Neuronal stem cell (in vitro differentiated cells): Measurements from ENCODE around the gene OR2AT4.

Source experiments
- DNase-seq: peaks from one replicate; pipeline ENCODE4 v3.0.0-alpha.2; 2013; ENCODE audit warnings: low spot score
- H2AFZ ChIP-seq: one replicate; pipeline ENCODE4 v1.6.1; 2013; ENCODE audit warnings: mild to moderate bottlenecking, low read length, inconsistent platforms
- H2AK5ac ChIP-seq: 2 replicates; pipeline ENCODE4 v1.6.1; 2013; ENCODE audit warnings: low read depth, mild to moderate bottlenecking, inconsistent platforms, low read length, moderate library complexity, mixed read lengths
- H2BK120ac ChIP-seq: 2 replicates; pipeline ENCODE4 v1.6.1; 2013; ENCODE audit warnings: low read depth, mild to moderate bottlenecking, inconsistent platforms, low read length, moderate library complexity, mixed read lengths
- H2BK12ac ChIP-seq: one replicate; pipeline ENCODE4 v1.6.1; 2013; ENCODE audit warnings: low read length, inconsistent platforms
- H2BK15ac ChIP-seq: 2 replicates; pipeline ENCODE4 v1.6.1; 2013; ENCODE audit warnings: mild to moderate bottlenecking, low read length, inconsistent platforms, mixed read lengths
- H2BK5ac ChIP-seq: one replicate; pipeline ENCODE4 v1.6.1; 2013; ENCODE audit warnings: inconsistent platforms, mild to moderate bottlenecking, low read length, moderate library complexity
- H3K14ac ChIP-seq: one replicate; pipeline ENCODE4 v1.6.1; 2013; ENCODE audit warnings: low read length, inconsistent platforms
- H3K18ac ChIP-seq: 2 replicates; pipeline ENCODE4 v1.6.1; 2013; ENCODE audit warnings: low read length, inconsistent platforms
- H3K23ac ChIP-seq: 2 replicates; pipeline ENCODE4 v1.6.1; 2013; ENCODE audit warnings: low read depth, mild to moderate bottlenecking, mixed read lengths, low read length, inconsistent platforms; ENCODE audit not compliant: poor library complexity
- H3K27ac ChIP-seq: replicated peaks from 3 replicates; pipeline ENCODE4 v1.5.1; 2013; ENCODE audit warnings: low read length, inconsistent platforms
- H3K27me3 ChIP-seq, 3 experiments: 2 replicates each; pipeline ENCODE4 v1.6.1; 2013; ENCODE audit warnings: low read length in 3 of 3, mild to moderate bottlenecking in 2 of 3, inconsistent platforms in 1 of 3, low read depth in 1 of 3, mixed read lengths in 1 of 3, moderate library complexity in 1 of 3; ENCODE audit not compliant: control insufficient read depth in 3 of 3, insufficient read depth in 3 of 3
- H3K36me3 ChIP-seq, 2 donors: replicated peaks in 1 of 2; 2 replicates each; pipeline ENCODE4 v1.6.1; 2013; ENCODE audit warnings: low read length in 2 of 2; ENCODE audit not compliant: control insufficient read depth in 2 of 2, insufficient read depth in 2 of 2
- H3K4ac ChIP-seq: 2 replicates; pipeline ENCODE4 v1.6.1; 2013; ENCODE audit warnings: inconsistent platforms, mild to moderate bottlenecking, low read length, moderate library complexity
- H3K4me1 ChIP-seq, 2 donors: 1 replicate in 1 of 2; 2 replicates in 1 of 2; pipeline ENCODE4 v1.6.1; 2013; ENCODE audit warnings: low read length in 2 of 2, low read depth in 1 of 2; ENCODE audit not compliant: control insufficient read depth in 2 of 2, insufficient read depth in 1 of 2
- H3K4me2 ChIP-seq: one replicate; pipeline ENCODE4 v1.6.1; 2013; ENCODE audit warnings: mild to moderate bottlenecking, low read length, inconsistent platforms; ENCODE audit not compliant: insufficient read depth, poor library complexity, severe bottlenecking
- H3K4me3 ChIP-seq, 2 donors: 2 replicates each; pipeline ENCODE4 v1.5.1; 2013; ENCODE audit warnings: low read length in 2 of 2, mild to moderate bottlenecking in 2 of 2, inconsistent platforms in 1 of 2, moderate library complexity in 1 of 2
- H3K79me1 ChIP-seq: one replicate; pipeline ENCODE4 v1.6.1; 2013; ENCODE audit warnings: low read depth, mild to moderate bottlenecking, inconsistent platforms, low read length, moderate library complexity
- H3K9ac ChIP-seq: one replicate; pipeline ENCODE4 v1.6.1; 2013; ENCODE audit warnings: mild to moderate bottlenecking, low read depth, low read length, inconsistent platforms; ENCODE audit not compliant: poor library complexity
- H3K9me3 ChIP-seq, 2 donors: replicated peaks in 1 of 2; 2 replicates each; pipeline versions ENCODE3 to v1.6.1; 2013; ENCODE audit warnings: low read length in 2 of 2, mild to moderate bottlenecking in 2 of 2, inconsistent platforms in 1 of 2, low read depth in 1 of 2, mixed read lengths in 1 of 2, moderate library complexity in 1 of 2; ENCODE audit not compliant: control insufficient read depth in 2 of 2, insufficient read depth in 1 of 2
- H4K8ac ChIP-seq: one replicate; pipeline ENCODE4 v1.6.1; 2013; ENCODE audit warnings: low read depth, mild to moderate bottlenecking, inconsistent platforms, low read length, moderate library complexity
- H4K91ac ChIP-seq: one replicate; pipeline ENCODE4 v1.6.1; 2013; ENCODE audit warnings: low read length, low read depth, mild to moderate bottlenecking, inconsistent platforms; ENCODE audit not compliant: poor library complexity
- WGBS, 2 donors: extraction: QIAGEN DNeasy Blood & Tissue Kit; methylation state at CpG; one replicate each; pipeline ENCODE4 v1.1.7; 2013; ENCODE audit warnings: missing lambda C conversion rate in 2 of 2, mixed read lengths in 1 of 2; ENCODE audit not compliant: insufficient read length in 2 of 2, insufficient replicate concordance in 1 of 2; ENCODE audit errors: extremely low coverage in 2 of 2; 5-methylcytosine and 5-hydroxymethylcytosine counted together

OR2AT4 gene

DNA sequence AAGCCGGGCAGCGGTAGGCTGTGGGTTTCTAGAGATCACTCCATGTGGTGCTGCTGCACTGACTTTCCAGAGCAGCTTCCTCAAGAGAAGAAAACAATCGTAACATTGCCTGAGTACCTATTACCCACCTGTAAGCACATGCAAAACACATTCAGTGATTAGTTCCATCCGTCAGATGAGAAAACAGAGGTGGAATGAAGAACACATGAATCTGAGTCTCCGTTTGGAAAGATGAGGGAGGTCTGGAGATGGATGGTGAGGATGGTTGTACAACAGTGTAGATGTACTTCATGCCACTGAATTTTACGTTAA is 46.7 kb upstream of the OR2AT4 start:
- no peak overlapping the region for H4K91ac ChIP-seq
- H3K14ac ChIP-seq, result no peak overlapping the region
- no peak overlapping the region for H3K18ac ChIP-seq
- H2AFZ ChIP-seq, result peak overlapping the region; percentile 78
- no peaks in the 10 kb centered on the region for H3K4me1 ChIP-seq
- H2BK5ac ChIP-seq, result no peak overlapping the region
- DNase-seq, result no peak
- no peak overlapping the region for H2BK15ac ChIP-seq
- no peak overlapping the region for H3K9ac ChIP-seq
- no peak overlapping the region for H3K4ac ChIP-seq
- no peak overlapping the region for H4K8ac ChIP-seq
- H3K4me2 ChIP-seq, result no peak overlapping the region
- H3K9me3 ChIP-seq, result no peaks in the 10 kb centered on the region
- no CpG with 5 or more reads among the region's 6 CpGs for WGBS, 2 donors
- H3K79me1 ChIP-seq, result no peaks in the 10 kb centered on the region
- H2BK120ac ChIP-seq, result no peak overlapping the region
- no peak overlapping the region for H2AK5ac ChIP-seq
- H2BK12ac ChIP-seq, result no peak overlapping the region
- H3K27ac ChIP-seq, result no peak overlapping the region
- no peak overlapping the region for H3K4me3 ChIP-seq
- H3K27me3 ChIP-seq, result no peaks in the 10 kb centered on the region
- no peak overlapping the region for H3K23ac ChIP-seq
- H3K36me3 ChIP-seq, result no peaks in the 10 kb centered on the region

DNA sequence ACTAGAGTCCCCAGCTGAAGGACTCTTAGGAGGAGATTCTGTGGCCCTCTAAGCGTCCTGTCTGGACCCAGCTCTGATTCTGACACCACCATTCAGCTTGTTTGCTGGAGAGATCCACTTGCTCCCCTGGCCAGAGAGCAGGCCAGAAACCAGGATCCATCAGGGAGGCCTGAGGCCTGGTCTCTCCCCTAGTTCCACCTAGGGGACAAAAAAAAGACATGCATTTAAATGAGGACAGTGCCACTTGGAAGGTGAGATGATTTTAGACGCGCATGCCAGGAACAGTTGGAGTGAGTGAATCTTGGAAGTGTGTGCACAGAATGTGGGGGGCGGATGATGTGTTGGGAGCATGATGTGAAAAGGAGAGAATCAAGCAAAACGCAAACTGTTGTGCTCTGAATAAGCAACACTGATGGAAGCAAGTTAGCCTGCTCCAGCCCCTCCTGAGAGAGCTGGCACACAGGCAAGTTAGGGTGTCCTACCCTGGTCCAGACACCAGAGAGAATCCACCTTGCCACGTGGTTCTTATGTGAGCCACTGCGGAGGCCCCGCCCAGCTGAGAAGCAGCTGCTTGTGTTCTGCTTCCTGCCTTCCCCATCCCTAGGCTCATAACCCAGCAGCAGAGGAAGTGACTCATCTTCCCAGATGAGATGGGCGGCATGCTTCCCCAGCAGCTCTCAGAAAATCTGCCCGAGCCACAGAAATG is 46.2 kb upstream of the OR2AT4 start:
- Histone ChIP-seq H2AFZ (peak overlapping the region; percentile 78), H3K27ac (no peak overlapping the region), H3K9ac (no peak overlapping the region), H3K14ac (no peak overlapping the region), H3K4me2 (no peak overlapping the region), H3K18ac (no peak overlapping the region), H2BK12ac (no peak overlapping the region), H3K36me3 (no peaks in the 10 kb centered on the region), H3K79me1 (no peaks in the 10 kb centered on the region), H4K8ac (no peak overlapping the region), H3K9me3 (no peaks in the 10 kb centered on the region), H2BK15ac (no peak overlapping the region), H2BK5ac (no peak overlapping the region), H2AK5ac (no peak overlapping the region), H3K4ac (no peak overlapping the region), H3K23ac (no peak overlapping the region), H3K27me3 (no peaks in the 10 kb centered on the region), H3K4me1 (no peaks in the 10 kb centered on the region), H3K4me3 (no peak overlapping the region), H4K91ac (no peak overlapping the region), H2BK120ac (no peak overlapping the region)
- no peak for DNase-seq
- no CpG with 5 or more reads among the region's 10 CpGs for WGBS, 2 donors

DNA sequence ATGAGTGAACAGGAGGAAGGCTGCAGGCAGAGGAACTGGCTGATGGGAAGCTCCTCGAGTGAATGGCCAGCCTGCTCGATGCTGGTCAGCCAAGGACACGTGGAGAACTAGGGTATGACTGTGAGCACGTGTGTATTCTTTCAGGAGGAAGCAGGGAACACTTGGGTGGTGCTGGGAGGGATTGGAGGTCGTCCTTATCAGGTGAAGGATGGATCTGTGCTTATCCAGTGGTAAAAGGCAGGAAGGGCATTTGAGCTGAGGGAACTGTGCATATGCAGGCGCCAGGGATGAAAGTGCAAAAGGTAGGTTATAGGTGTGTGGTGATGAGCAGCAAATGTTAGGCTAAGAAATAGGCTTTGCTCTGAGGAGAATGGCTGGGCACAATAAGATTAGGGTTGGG is 44.5 kb upstream of the OR2AT4 start:
- Histone ChIP-seq H3K9me3 (no peaks in the 10 kb centered on the region), H4K91ac (no peak overlapping the region), H2AFZ (no peak overlapping the region), H3K4me2 (no peak overlapping the region), H3K4me1 (no peaks in the 10 kb centered on the region), H2AK5ac (no peak overlapping the region), H3K9ac (no peak overlapping the region), H2BK12ac (no peak overlapping the region), H3K18ac (no peak overlapping the region), H2BK5ac (no peak overlapping the region), H3K79me1 (no peaks in the 10 kb centered on the region), H3K14ac (no peak overlapping the region), H3K27me3 (no peaks in the 10 kb centered on the region), H4K8ac (no peak overlapping the region), H3K4me3 (no peak overlapping the region), H3K23ac (no peak overlapping the region), H2BK120ac (no peak overlapping the region), H3K4ac (no peak overlapping the region), H2BK15ac (no peak overlapping the region), H3K27ac (no peak overlapping the region), H3K36me3 (no peaks in the 10 kb centered on the region)
- no CpG with 5 or more reads among the region's 6 CpGs for WGBS, 2 donors
- no peak for DNase-seq

DNA sequence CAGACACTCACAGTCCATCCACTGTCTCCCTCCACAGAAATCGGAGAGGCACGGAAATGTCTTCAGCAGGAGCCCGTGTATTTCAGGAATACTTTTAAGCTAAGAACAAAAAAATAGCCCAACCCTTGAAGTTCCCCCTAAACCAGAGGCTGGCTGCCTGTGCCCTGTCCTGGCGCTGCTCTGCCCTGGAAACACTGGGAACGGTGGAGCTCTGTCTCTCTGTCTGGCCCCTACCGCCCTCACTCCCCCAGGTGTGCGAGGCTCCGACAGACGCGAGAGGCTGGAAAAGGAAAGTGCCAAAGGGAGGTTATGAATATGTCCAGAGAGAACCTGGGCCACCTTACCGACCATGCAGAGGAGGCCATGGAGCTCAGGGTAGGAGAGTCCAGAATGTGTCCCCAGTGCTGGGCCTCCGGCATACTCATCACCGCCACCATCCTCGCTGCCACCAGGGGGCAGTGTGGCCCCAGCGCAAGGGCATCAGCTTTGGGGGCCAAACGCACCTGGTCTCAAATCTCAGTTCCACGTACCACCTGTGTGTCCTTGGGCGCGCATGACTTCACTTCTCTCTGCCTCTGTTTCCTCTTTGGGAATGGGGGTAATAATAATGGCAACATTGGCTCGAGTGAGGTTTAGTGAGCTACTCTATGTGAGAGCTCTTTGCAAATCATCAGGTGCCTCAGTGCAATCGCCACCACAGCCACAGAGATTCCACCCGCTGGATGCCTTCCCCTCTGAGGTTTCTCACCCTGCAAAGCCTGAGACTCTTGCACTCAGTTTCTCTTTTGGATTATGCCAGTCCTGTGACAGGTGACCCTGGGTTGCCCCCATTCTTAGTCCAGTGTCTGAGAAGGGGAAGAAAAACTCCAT is 43.8 kb upstream of the OR2AT4 start:
- H3K18ac ChIP-seq, result no peak overlapping the region
- H2BK120ac ChIP-seq, result no peak overlapping the region
- H3K9ac ChIP-seq, result no peak overlapping the region
- no peak overlapping the region for H2AFZ ChIP-seq
- H4K8ac ChIP-seq, result no peak overlapping the region
- no peaks in the 10 kb centered on the region for H3K9me3 ChIP-seq
- H2BK5ac ChIP-seq, result no peak overlapping the region
- no CpG with 5 or more reads among the region's 22 CpGs for WGBS, 2 donors
- H2BK15ac ChIP-seq, result no peak overlapping the region
- no peak overlapping the region for H3K4me3 ChIP-seq
- no peaks in the 10 kb centered on the region for H3K36me3 ChIP-seq
- no peak overlapping the region for H3K4me2 ChIP-seq
- H3K4ac ChIP-seq, result no peak overlapping the region
- no peak overlapping the region for H2AK5ac ChIP-seq
- peak; percentile 53 for DNase-seq
- peak overlapping the region; percentile 42 for H3K14ac ChIP-seq
- H3K27ac ChIP-seq, result no peak overlapping the region
- no peaks in the 10 kb centered on the region for H3K79me1 ChIP-seq
- no peak overlapping the region for H4K91ac ChIP-seq
- H3K27me3 ChIP-seq, result no peaks in the 10 kb centered on the region
- H3K4me1 ChIP-seq, result no peaks in the 10 kb centered on the region
- H3K23ac ChIP-seq, result peak overlapping the region; percentile 80
- H2BK12ac ChIP-seq, result no peak overlapping the region
